Liver (tissue), 9 donors: ENCODE data around the gene DYRK1B. TPM values are rescaled to one million over a fixed set of nuclear protein-coding genes. Genes with fewer than 3 reads are reported as not detected.
"Not testable (repeated sequence)": the region's sequence is repeated elsewhere in the genome, so short reads cannot be mapped to it uniquely, and the experiment has no call there.

Experiments
- DNase-seq: peaks from one replicate; pipeline ENCODE4 v3.0.0-alpha.2; 2017; ENCODE audit warnings: low spot score
- H3K27ac ChIP-seq, 2 donors: one replicate each; pipeline ENCODE4 v1.7.0; 2013; ENCODE audit warnings: inconsistent platforms in 2 of 2, low read length in 2 of 2, control low read depth in 1 of 2, low read depth in 1 of 2, mild to moderate bottlenecking in 1 of 2
- H3K27me3 ChIP-seq, 4 donors: one replicate each; pipeline versions ENCODE4 v1.6.1 to v1.7.0; 2013; ENCODE audit warnings: low read length in 3 of 4, inconsistent platforms in 1 of 4, mild to moderate bottlenecking in 1 of 4, moderate library complexity in 1 of 4; ENCODE audit not compliant: control insufficient read depth in 4 of 4, insufficient read depth in 4 of 4
- H3K36me3 ChIP-seq, 4 donors: one replicate each; pipeline versions ENCODE4 v1.6.1 to v1.7.0; 2013; ENCODE audit warnings: low read length in 3 of 4, mild to moderate bottlenecking in 3 of 4, low read depth in 1 of 4, moderate library complexity in 1 of 4; ENCODE audit not compliant: control insufficient read depth in 4 of 4, insufficient read depth in 3 of 4
- H3K4me1 ChIP-seq, 4 donors: one replicate each; pipeline versions ENCODE4 v1.6.1 to v1.7.0; 2013; ENCODE audit warnings: low read length in 3 of 4, mild to moderate bottlenecking in 3 of 4, moderate library complexity in 1 of 4; ENCODE audit not compliant: control insufficient read depth in 4 of 4, insufficient read depth in 4 of 4
- H3K4me3 ChIP-seq, 3 donors: one replicate each; pipeline versions ENCODE4 v1.6.1 to v1.7.0; 2013; ENCODE audit warnings: low read length in 3 of 3, control low read depth in 1 of 3, low read depth in 1 of 3, mild to moderate bottlenecking in 1 of 3
- H3K9ac ChIP-seq, 2 donors: one replicate each; pipeline ENCODE4 v1.7.0; 2013; ENCODE audit warnings: low read length in 2 of 2, mild to moderate bottlenecking in 2 of 2, moderate library complexity in 2 of 2, control low read depth in 1 of 2, low read depth in 1 of 2
- H3K9me3 ChIP-seq, 4 donors: one replicate each; pipeline versions ENCODE4 v1.6.1 to v1.7.0; 2013; ENCODE audit warnings: low read length in 3 of 4; ENCODE audit not compliant: control insufficient read depth in 4 of 4
- ATF3 ChIP-seq: IDR thresholded peaks from 2 replicates; pipeline ENCODE4 v1.6.1; 2016; ENCODE audit warnings: antibody characterized with exemption
- RAD21 ChIP-seq, 2 donors: IDR thresholded peaks; 2 replicates each; pipeline ENCODE4 v1.6.1; 2016; ENCODE audit warnings: antibody characterized with exemption in 2 of 2, mild to moderate bottlenecking in 2 of 2
- REST ChIP-seq: IDR thresholded peaks from 2 replicates; pipeline ENCODE4 v1.6.1; 2016; ENCODE audit warnings: antibody characterized with exemption, mild to moderate bottlenecking
- TAF1 ChIP-seq: conservative IDR thresholded peaks from 2 replicates; pipeline ENCODE4 v1.6.1; 2016; ENCODE audit warnings: antibody characterized with exemption, mild to moderate bottlenecking
- YY1 ChIP-seq: IDR thresholded peaks from 2 replicates; pipeline ENCODE4 v1.6.1; 2016; ENCODE audit warnings: antibody characterized with exemption, mild to moderate bottlenecking
- WGBS: extraction: QIAGEN DNeasy Blood & Tissue Kit; methylation state at CpG from one replicate; pipeline ENCODE4 v1.1.7; 2013; 5-methylcytosine and 5-hydroxymethylcytosine counted together
- polyA plus RNA-seq, 2 donors: library from polyadenylated mRNA; stranded (reverse) in 1 of 2; unstranded in 1 of 2; fragments of 200-250 nt in 1 of 2; fragments of >200 nt in 1 of 2; fragmentation: Nextera tagmentation in 1 of 2; extraction: Ambion mirVana in 1 of 2; gene quantifications; one replicate each; pipeline versions ENCODE4 v1.2.1 to v1.2.3, GENCODE V29; 2013 to 2015
- total RNA-seq, 2 donors: library from RNA; depleted of rRNA; stranded (reverse); fragments of >200 nt; gene quantifications; one replicate each; pipeline ENCODE4 v1.2.3, GENCODE V29; 2014
- donor health status: healthy.
- donor health status: healthy.
- donor health status: healthy.
- donor health status: healthy.
- donor health status: healthy.

Gene DYRK1B
- total and polyA plus RNA-seq, 4 donors = 2.8 to 7.6 (median 3.2) TPM

GRCh38 chr19:39878398-39878797 lies 44.4 kb upstream of the DYRK1B start (continued):
- TF ChIP-seq ATF3 = no peak
- TF ChIP-seq TAF1 = no peak
- no peak for TF ChIP-seq YY1
- TF ChIP-seq REST = no peak
- TF ChIP-seq RAD21 (IDR thresholded peaks at IDR 0.05) = no peak

GRCh38 chr19:39877982-39878381 lies 44.0 kb upstream of the DYRK1B start:
- not testable (repeated sequence) for H3K9me3 ChIP-seq, H3K9ac ChIP-seq, H3K36me3 ChIP-seq, H3K4me3 ChIP-seq, H3K27me3 ChIP-seq, H3K27ac ChIP-seq, DNase-seq, H3K4me1 ChIP-seq
- WGBS = 92% methylated on average over 15 of the region's 17 CpGs

- not testable (repeated sequence) for H3K36me3 ChIP-seq, H3K9me3 ChIP-seq, H3K9ac ChIP-seq, H3K27me3 ChIP-seq, H3K4me3 ChIP-seq, H3K27ac ChIP-seq, DNase-seq, H3K4me1 ChIP-seq
- 89% methylated on average over 14 of the region's 14 CpGs for WGBS
These were observed 43.5 kb upstream of the DYRK1B start for GRCh38 chr19:39877488-39877887.

GRCh38 chr19:39876486-39876885 lies 42.5 kb upstream of the DYRK1B start:
- DNase-seq, H3K4me3 ChIP-seq, H3K9me3 ChIP-seq, H3K27ac ChIP-seq, H3K4me1 ChIP-seq, H3K9ac ChIP-seq, H3K27me3 ChIP-seq, H3K36me3 ChIP-seq: not testable (repeated sequence)
- WGBS = 94% methylated on average over 2 of the region's 11 CpGs

GRCh38 chr19:39875401-39875864 lies 41.5 kb upstream of the DYRK1B start:
- not testable (repeated sequence) for H3K4me3 ChIP-seq, H3K4me1 ChIP-seq, DNase-seq

More at GRCh38 chr19:39875401-39875864, 41.5 kb upstream of the DYRK1B start:
- H3K9ac ChIP-seq, H3K36me3 ChIP-seq, H3K27ac ChIP-seq, H3K9me3 ChIP-seq, H3K27me3 ChIP-seq: not testable (repeated sequence)
- WGBS = 73% methylated on average over 43 of the region's 43 CpGs
